Transverse colon (tissue), 4 donors: ENCODE data around the gene DKC1. TPM values are rescaled to one million over a fixed set of nuclear protein-coding genes. Genes with fewer than 3 reads are reported as not detected.

Source experiments
- DNase-seq: peaks from one replicate; pipeline ENCODE4 v3.0.0-alpha.2; 2019
- H3K27ac ChIP-seq, 4 donors: fragments of 200-600 bp; sonication (generic); 2 replicates each; pipeline ENCODE4 v1.5.1; 2016 to 2018; ENCODE audit warnings: inconsistent platforms in 4 of 4
- H3K27me3 ChIP-seq: fragments of 200-600 bp; sonication (generic); 2 replicates; pipeline ENCODE4 v1.5.1; 2017; ENCODE audit warnings: inconsistent platforms
- H3K36me3 ChIP-seq, 4 donors: fragments of 200-600 bp; sonication (generic); 2 replicates each; pipeline ENCODE4 v1.5.1; 2017 to 2019; ENCODE audit warnings: inconsistent platforms in 4 of 4
- H3K4me1 ChIP-seq, 4 donors: fragments of 200-600 bp; sonication (generic); 2 replicates each; pipeline ENCODE4 v1.5.1; 2017 to 2020; ENCODE audit warnings: inconsistent platforms in 4 of 4
- H3K4me3 ChIP-seq, 4 donors: fragments of 200-600 bp; sonication (generic); 1 replicate in 1 of 4; 2 replicates in 3 of 4; pipeline versions ENCODE4 v1.5.1 to v1.6.1; 2017 to 2019; ENCODE audit warnings: inconsistent platforms in 4 of 4
- H3K9me3 ChIP-seq, 2 donors: fragments of 200-600 bp; sonication (generic); 2 replicates each; pipeline ENCODE4 v1.5.1; 2017 to 2019; ENCODE audit warnings: inconsistent platforms in 2 of 2
- CTCF ChIP-seq, 5 experiments: fragments of 200-600 bp in 3 of 5; fragments of 450-650 bp in 2 of 5; sonication (generic) in 3 of 5; IDR thresholded peaks; 1 replicate in 2 of 5; 2 replicates in 3 of 5; pipeline ENCODE4 v1.5.1; 2016 to 2017; ENCODE audit warnings: antibody characterized with exemption in 5 of 5, inconsistent platforms in 3 of 5, mild to moderate bottlenecking in 2 of 5, moderate library complexity in 1 of 5
- EP300 ChIP-seq: sonication (generic); formaldehyde crosslinking; IDR thresholded peaks from one replicate; pipeline ENCODE4 v1.6.1; 2017; ENCODE audit warnings: antibody characterized with exemption, low read depth
- POLR2A ChIP-seq: fragments of 450-650 bp; IDR thresholded peaks from one replicate; pipeline ENCODE4 v1.6.1; 2016; ENCODE audit warnings: antibody characterized with exemption, mild to moderate bottlenecking, moderate library complexity
- POLR2AphosphoS5 ChIP-seq, 3 donors: sonication (generic); formaldehyde crosslinking; IDR thresholded peaks; one replicate each; pipeline ENCODE4 v1.6.1; 2016; ENCODE audit warnings: antibody characterized with exemption in 3 of 3
- WGBS, 2 donors: methylation state at CpG; one replicate each; pipeline ENCODE4 v1.1.5; 2018; ENCODE audit warnings: low coverage in 1 of 2; 5-methylcytosine and 5-hydroxymethylcytosine counted together
- in situ Hi-C, 4 donors: fragments of 200-750 bp; cut with MboI; loops; one replicate each; pipeline versions ENCODE4 v1.15.0 to v1.15.1; 2017; ENCODE audit warnings: low sequenced_read_pairs in 3 of 4, low pct_ligation_motif_present in 1 of 4, low pct_unique_long_range_greater_than_20kb in 1 of 4
- intact Hi-C: fragments of 100-400 bp; cut with DNase I; formaldehyde crosslinking; loops from one replicate; pipeline ENCODE4 v1.15.1; 2023; ENCODE audit warnings: low total_unique reads
- total RNA-seq, 4 donors: library from RNA; depleted of rRNA; stranded (reverse); fragments of >200 nt; gene quantifications; one replicate each; pipeline ENCODE4 v1.1.0, GENCODE V29; 2016

The DKC1 gene
- total RNA-seq, 4 donors from 2014 or later, result 12.7 to 134 (median 24.9) TPM

GRCh38 chrX:154795016-154795415, 32.4 kb downstream of the DKC1 start:
- Histone ChIP-seq H3K9me3 (no peaks in the 10 kb centered on the region), H3K4me3 (no peak overlapping the region), H3K36me3 (no peaks in the 10 kb centered on the region), H3K4me1 (peaks cover 2 to 15% (median 7%) of the 10 kb centered on the region in 4 donors), H3K27me3 (no peaks in the 10 kb centered on the region), H3K27ac (no peak overlapping the region)
- in situ Hi-C loops (no loop called here), intact Hi-C loops (no loop called here)
- DNase-seq, result no peak
- 55 to 75% methylated on average over 1 to 2 of the region's 2 CpGs for WGBS, 2 donors
- TF ChIP-seq POLR2AphosphoS5 (IDR thresholded peaks at IDR 0.05) (no peak), EP300 (no peak), POLR2A (no peak), CTCF (IDR thresholded peaks at IDR 0.05) (no peak)

- no peaks in the 10 kb centered on the region for H3K27me3 ChIP-seq
- no peak overlapping the region for H3K4me3 ChIP-seq
- H3K4me1 ChIP-seq, result peaks cover 4 to 29% (median 13%) of the 10 kb centered on the region in 4 donors
- no peaks in the 10 kb centered on the region for H3K36me3 ChIP-seq
- no peaks in the 10 kb centered on the region for H3K9me3 ChIP-seq
- in situ Hi-C loops, result no loop called here
- 71 to 82% methylated on average over 5 to 6 of the region's 6 CpGs for WGBS, 2 donors
- TF ChIP-seq CTCF (IDR thresholded peaks at IDR 0.05), result no peak
- no peak for TF ChIP-seq POLR2A
- TF ChIP-seq EP300, result no peak
- TF ChIP-seq POLR2AphosphoS5 (IDR thresholded peaks at IDR 0.05), result no peak
- DNase-seq, result no peak
- no peak overlapping the region for H3K27ac ChIP-seq
- intact Hi-C loops, result no loop called here
Measured at GRCh38 chrX:154797006-154797405, 34.3 kb downstream of the DKC1 start.

- 24% methylated on average over 9 of the region's 9 CpGs; no CpG with 5 or more reads in 1 of the 2 donors for WGBS, 2 donors
- Histone ChIP-seq H3K9me3 (no peaks in the 10 kb centered on the region), H3K4me1 (peaks cover 7 to 44% (median 18%) of the 10 kb centered on the region in 4 donors), H3K36me3 (no peaks in the 10 kb centered on the region), H3K4me3 (no peak overlapping the region), H3K27ac (peak overlapping the region; percentile 54 to 66 (median 60)), H3K27me3 (no peaks in the 10 kb centered on the region)
- intact Hi-C loops, result no loop called here
- DNase-seq, result peak; percentile 33
- TF ChIP-seq POLR2A, result no peak
- TF ChIP-seq CTCF (IDR thresholded peaks at IDR 0.05), result no peak
- no peak for TF ChIP-seq POLR2AphosphoS5 (IDR thresholded peaks at IDR 0.05)
- no peak for TF ChIP-seq EP300
- in situ Hi-C loops, result no loop called here
Measured at GRCh38 chrX:154799556-154800348, 37.1 kb downstream of the DKC1 start.

- Histone ChIP-seq H3K36me3 (no peaks in the 10 kb centered on the region), H3K4me3 (no peak overlapping the region), H3K27me3 (no peaks in the 10 kb centered on the region), H3K27ac (peak overlapping the region; percentile 54 to 66 (median 60)), H3K9me3 (no peaks in the 10 kb centered on the region), H3K4me1 (peaks cover 7 to 45% (median 18%) of the 10 kb centered on the region in 4 donors)
- WGBS, 2 donors, result 56% methylated on average over 7 to 8 of the region's 8 CpGs
- intact Hi-C loops (no loop called here), in situ Hi-C loops (no loop called here)
- TF ChIP-seq CTCF (IDR thresholded peaks at IDR 0.05) (no peak), EP300 (no peak), POLR2AphosphoS5 (IDR thresholded peaks at IDR 0.05) (no peak), POLR2A (no peak)
- no peak for DNase-seq
Measured at GRCh38 chrX:154800478-154801210, 38.0 kb downstream of the DKC1 start.
